ENCODE data around the gene PKD2L1. TPM values are rescaled to one million over a fixed set of nuclear protein-coding genes. Genes with fewer than 3 reads are reported as not detected.

The PKD2L1 gene
- total and polyA plus RNA-seq, 9 of the 15 experiments (the other 6 are each of a cell fraction or from before 2014, with no cell fraction given): not detected

GRCh38 chr10:100238429-100238828 is 91.6 kb downstream of the PKD2L1 start:
- no peak for FAIRE-seq
- Histone ChIP-seq H3K9me3 (replicated peaks; ENCODE audit: control insufficient read depth, insufficient read depth, low read depth, low read length) (no peaks in the 10 kb centered on the region), H4K20me1 (replicated peaks; ENCODE audit: control insufficient read depth, insufficient read depth, low read length) (no peaks in the 10 kb centered on the region), H2AFZ (ENCODE audit: low read depth, low read length) (no peak overlapping the region), H3K9ac (ENCODE audit: insufficient read depth in 1 of 2, low read depth in 2 of 2, low read length in 2 of 2) (no peak overlapping the region), H3K4me2 (ENCODE audit: insufficient read depth, low read length) (no peak overlapping the region), H3K4me3 (no peak overlapping the region), H3K27me3 (ENCODE audit: control insufficient read depth in 2 of 2, insufficient read depth in 2 of 2, low read length in 2 of 2) (no peaks in the 10 kb centered on the region), H3K4me1 (replicated peaks in 1 of 2; ENCODE audit: control insufficient read depth in 2 of 2, insufficient read depth in 2 of 2, low read length in 2 of 2) (no peaks in the 10 kb centered on the region), H3K36me3 (ENCODE audit: control insufficient read depth, insufficient read depth, low read length) (peaks cover 69% of the 10 kb centered on the region), H3K79me2 (ENCODE audit: control insufficient read depth, insufficient read depth, low read length) (no peaks in the 10 kb centered on the region), H3K9me1 (ENCODE audit: control insufficient read depth, insufficient read depth, low read length) (no peaks in the 10 kb centered on the region), H3K27ac (ENCODE audit: extremely low read depth, low read depth, low read length) (no peak overlapping the region)
- ChIA-PET CTCF (ENCODE audit: low intra/inter-chr PET ratio) (no interaction called here), POLR2A (no interaction called here)
- intact Hi-C loops (cut with micrococcal nuclease) (no loop called here), in situ Hi-C loops (cut with MboI) (no loop called here)
- ATAC-seq: no peak
- BruUV-seq (replicated peaks): no TSS peak
- 94% methylated on average over 6 of the region's 7 CpGs for WGBS (ENCODE audit: insufficient coverage, low coverage, missing lambda C conversion rate)
- DNase-seq (ENCODE audit: extremely low read depth in 1 of 4, low spot score in 3 of 4): no peak
- no peak for TF ChIP-seq RBM25 (IDR thresholded peaks at IDR 0.05; ENCODE audit: low read depth, low read length, severe bottlenecking)
- TF ChIP-seq SUPT5H (IDR thresholded peaks at IDR 0.05): no peak
- TF ChIP-seq ZSCAN32 (CRISPR knock-in tag; IDR thresholded peaks at IDR 0.05): no peak
- TF ChIP-seq DNMT1 (IDR thresholded peaks at IDR 0.05): no peak
- TF ChIP-seq ZNF277 (CRISPR knock-in tag; IDR thresholded peaks at IDR 0.05; ENCODE audit: borderline replicate concordance): no peak
- no peak for TF ChIP-seq SAP30 (IDR thresholded peaks at IDR 0.05; ENCODE audit: borderline replicate concordance, insufficient read depth, low read depth, low read length, poor library complexity, severe bottlenecking)
- TF ChIP-seq GTF3C2 (IDR thresholded peaks at IDR 0.05; ENCODE audit: borderline replicate concordance, extremely low read depth, insufficient read length): no peak
- TF ChIP-seq ZNF354B (CRISPR knock-in tag; IDR thresholded peaks at IDR 0.05): no peak
- TF ChIP-seq CBX8 (IDR thresholded peaks at IDR 0.05; ENCODE audit: borderline replicate concordance, extremely low read depth, low read depth, low read length, poor library complexity, severe bottlenecking): no peak
- no peak for TF ChIP-seq ZNF583 (CRISPR knock-in tag; IDR thresholded peaks at IDR 0.05)
- TF ChIP-seq ZNF431 (CRISPR knock-in tag; IDR thresholded peaks at IDR 0.05): no peak
- no peak for TF ChIP-seq MLX (CRISPR knock-in tag; conservative IDR thresholded peaks at IDR 0.05)
- no peak for TF ChIP-seq MYBL2 (IDR thresholded peaks at IDR 0.05; ENCODE audit: low read depth)
- no peak for TF ChIP-seq MYBL2 (CRISPR knock-in tag; IDR thresholded peaks at IDR 0.05; ENCODE audit: borderline replicate concordance)
- no peak for TF ChIP-seq ZBTB1 (CRISPR knock-in tag; IDR thresholded peaks at IDR 0.05; ENCODE audit: borderline replicate concordance, low read depth)
- no peak for TF ChIP-seq HNRNPL (IDR thresholded peaks at IDR 0.05; ENCODE audit: low read depth, low read length)
- TF ChIP-seq HDAC2 (IDR thresholded peaks at IDR 0.05): no peak
